Gastroesophageal sphincter (tissue), 3 donors: ENCODE results near the gene ZNF335.

ENCODE experiments used
- CTCF ChIP-seq, 4 experiments: fragments of 200-600 bp in 2 of 4; fragments of 450-650 bp in 2 of 4; sonication (generic) in 1 of 4; IDR thresholded peaks; one replicate each; pipeline ENCODE4 v1.5.1; 2017 to 2019; ENCODE audit warnings: antibody characterized with exemption in 4 of 4, mild to moderate bottlenecking in 2 of 4, moderate library complexity in 2 of 4
- EP300 ChIP-seq: sonication (generic); formaldehyde crosslinking; IDR thresholded peaks from one replicate; pipeline ENCODE4 v1.6.1; 2017; ENCODE audit warnings: antibody characterized with exemption, mild to moderate bottlenecking
- POLR2A ChIP-seq, 2 donors: fragments of 450-650 bp; IDR thresholded peaks; one replicate each; pipeline ENCODE4 v1.6.1; 2017; ENCODE audit warnings: antibody characterized with exemption in 2 of 2, mild to moderate bottlenecking in 2 of 2, moderate library complexity in 1 of 2
- POLR2AphosphoS5 ChIP-seq: sonication (generic); formaldehyde crosslinking; IDR thresholded peaks from one replicate; pipeline ENCODE4 v1.6.1; 2017; ENCODE audit warnings: antibody characterized with exemption

- TF ChIP-seq POLR2A (IDR thresholded peaks at IDR 0.05) (no peak), CTCF (IDR thresholded peaks at IDR 0.05) (no peak), POLR2AphosphoS5 (no peak), EP300 (no peak)
Observed at GRCh38 chr20:45905505-45906079, 66.4 kb downstream of the ZNF335 start.
